Prostate gland (tissue), 2 donors: Measurements from ENCODE around the gene ATP1B3.

ENCODE experiments used
- CTCF ChIP-seq, 4 experiments: fragments of 200-600 bp in 2 of 4; fragments of 450-650 bp in 2 of 4; sonication (generic) in 2 of 4; IDR thresholded peaks; 1 replicate in 3 of 4; 2 replicates in 1 of 4; pipeline ENCODE4 v1.5.1; 2016 to 2019; ENCODE audit warnings: antibody characterized with exemption in 4 of 4, mild to moderate bottlenecking in 2 of 4, moderate library complexity in 2 of 4
- POLR2AphosphoS5 ChIP-seq: sonication (generic); formaldehyde crosslinking; IDR thresholded peaks from one replicate; pipeline ENCODE4 v1.6.1; 2017; ENCODE audit warnings: antibody characterized with exemption

DNA sequence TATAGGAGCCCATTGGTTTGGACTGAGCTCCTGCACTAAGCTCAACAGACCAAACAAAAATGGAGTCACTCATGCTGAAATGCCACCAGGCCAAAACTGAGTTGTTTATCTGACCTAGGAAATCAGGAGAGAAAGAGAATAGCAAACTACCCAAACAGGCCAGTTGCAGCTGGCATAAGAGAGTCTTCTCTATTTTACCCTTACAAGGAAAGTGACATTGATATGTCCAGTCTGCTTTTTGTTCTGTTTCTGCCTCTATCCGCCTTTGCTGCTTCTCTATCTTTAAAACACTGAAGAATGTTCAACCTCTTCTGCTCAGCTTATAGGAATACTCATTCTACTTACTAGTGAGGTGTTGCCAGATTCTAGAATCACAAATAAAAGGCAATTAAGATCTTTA is 95.1 kb downstream of the ATP1B3 start:
- TF ChIP-seq POLR2AphosphoS5 (no peak), CTCF (IDR thresholded peaks at IDR 0.05) (no peak)
